HG03354 (cell line): ENCODE results near the gene MCC.

Source experiments
- ATAC-seq: cut with Tn5 transposase; IDR thresholded peaks from one replicate; pipeline ENCODE4 v1.9.1; 2021; ENCODE audit warnings: mild to moderate bottlenecking; ENCODE audit not compliant: unreplicated experiment, poor library complexity, severe bottlenecking

The MCC gene

DNA sequence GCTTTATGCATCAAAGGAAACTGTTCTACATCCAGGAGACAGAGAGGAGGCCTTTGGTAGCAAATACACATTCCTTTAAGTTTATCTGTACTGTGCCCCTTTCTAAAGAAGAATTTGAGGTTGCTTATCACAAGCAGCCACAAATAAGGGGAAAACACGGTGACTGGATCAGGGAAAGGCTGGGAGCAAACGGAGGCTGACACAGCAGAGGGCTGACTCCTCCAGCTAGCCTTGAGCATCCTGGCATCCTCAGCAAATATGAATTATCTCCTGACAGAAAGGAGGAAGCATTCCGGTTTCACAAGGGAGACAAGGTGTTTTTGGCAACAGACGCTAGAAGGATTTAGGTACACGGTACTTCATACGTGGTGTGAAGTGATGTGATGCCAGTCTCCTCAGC, 378.1 kb downstream of the MCC start:
- ATAC-seq = no peak

DNA sequence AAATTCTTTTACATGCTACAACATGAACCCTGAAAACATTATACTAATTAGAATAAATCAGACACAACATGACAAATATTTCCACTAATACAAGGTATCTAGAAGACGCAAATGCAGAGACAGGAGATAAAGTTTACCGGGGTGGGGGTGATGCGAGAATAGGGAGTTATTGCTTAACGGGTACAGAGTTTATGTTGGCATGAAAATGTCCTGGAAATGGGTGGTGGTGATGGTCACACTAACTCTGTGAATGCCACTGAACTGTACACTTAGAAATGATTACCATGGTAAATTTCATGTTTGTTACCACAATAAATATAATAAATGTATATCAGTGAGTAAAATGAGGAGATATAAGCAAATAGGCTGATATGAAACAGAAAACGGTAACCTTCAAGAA, 378.9 kb downstream of the MCC start:
- ATAC-seq = no peak

DNA sequence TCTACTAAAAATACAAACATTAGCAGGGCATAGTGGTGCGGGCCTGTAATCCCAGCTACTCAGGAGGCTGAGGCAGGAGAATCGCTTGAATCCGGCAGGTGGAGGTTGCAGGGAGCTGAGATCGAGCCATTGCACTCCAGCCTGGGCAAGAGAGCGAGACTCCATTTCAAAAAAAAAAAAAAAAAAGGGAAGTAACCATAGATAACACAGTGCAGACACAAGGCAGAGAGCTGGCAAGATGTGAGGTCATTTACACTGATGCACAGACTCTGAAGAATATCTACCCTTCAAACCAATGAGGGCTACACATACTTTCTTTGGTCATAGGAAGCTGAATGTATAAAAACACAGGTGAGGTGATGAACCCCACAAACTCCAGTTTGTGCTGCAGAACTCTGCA, 379.8 kb downstream of the MCC start:
- ATAC-seq = no peak

GRCh38 chr5:113106821-113107220, 381.4 kb downstream of the MCC start:
- ATAC-seq = no peak

DNA sequence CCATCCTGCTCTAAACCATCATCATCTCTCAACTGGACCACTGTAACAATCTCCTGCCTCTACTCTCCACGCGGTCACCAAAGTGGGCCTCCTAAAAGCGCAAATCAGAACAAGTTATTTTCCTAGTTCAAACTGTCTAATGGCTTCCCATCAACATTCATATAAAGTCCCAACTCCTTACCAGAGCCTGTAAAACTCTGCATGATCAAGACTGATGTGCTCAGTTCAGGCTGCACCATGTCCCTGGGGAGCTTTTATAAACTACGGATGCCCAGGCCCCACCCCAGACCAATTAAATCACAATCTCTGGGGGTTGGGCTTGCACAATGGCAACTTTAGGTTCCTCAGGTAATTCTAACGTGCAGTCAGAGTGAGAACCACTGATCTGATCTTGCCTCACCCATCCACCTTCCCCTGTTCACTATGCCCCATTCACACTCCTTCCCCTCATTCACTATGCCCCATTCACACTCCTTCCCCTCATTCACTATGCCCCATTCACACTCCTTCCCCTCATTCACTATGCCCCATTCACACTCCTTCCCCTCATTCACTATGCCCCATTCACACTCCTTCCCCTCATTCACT, 382.5 kb downstream of the MCC start:
- ATAC-seq = no peak

- ATAC-seq = no peak
Measured at GRCh38 chr5:113103330-113103729, 384.9 kb downstream of the MCC start.

GRCh38 chr5:113102121-113102531, 386.1 kb downstream of the MCC start:
- ATAC-seq = no peak

DNA sequence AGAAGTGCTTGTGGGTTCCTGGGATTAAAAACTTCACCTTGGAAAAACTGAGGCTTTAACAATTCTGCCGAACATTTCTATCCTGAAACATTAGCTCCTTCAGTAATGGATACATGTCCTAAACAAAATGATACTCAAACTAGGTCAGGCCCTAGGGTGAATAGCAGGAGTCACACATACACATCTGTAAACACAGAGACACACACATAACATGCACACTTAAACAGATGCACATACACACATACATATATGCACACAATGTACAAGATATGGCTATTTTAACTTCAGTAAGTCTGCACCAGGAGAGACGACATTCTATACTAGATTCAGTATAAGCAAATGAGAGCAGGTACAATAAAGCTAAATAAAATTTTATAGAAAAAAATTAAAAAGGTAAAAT, 387.3 kb downstream of the MCC start:
- ATAC-seq = no peak

DNA sequence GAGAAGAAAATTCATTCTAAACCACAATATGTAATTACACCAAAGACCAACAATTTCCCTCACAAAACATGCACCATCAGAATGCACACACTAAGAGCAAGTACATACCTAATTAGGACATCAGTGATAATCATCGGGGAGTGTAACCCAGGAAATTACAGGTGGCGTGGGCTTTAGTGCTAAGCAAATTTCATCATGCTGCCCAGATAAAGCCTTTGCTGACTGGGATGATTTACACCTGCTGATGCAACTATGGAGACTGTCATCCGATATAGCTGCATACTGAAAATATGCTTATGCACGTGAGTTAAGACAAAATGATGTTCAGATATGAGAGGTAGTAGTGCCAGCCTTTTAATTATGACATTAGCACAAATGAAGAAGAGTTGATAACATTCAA, 388.4 kb downstream of the MCC start:
- ATAC-seq = no peak

GRCh38 chr5:113098378-113098777, 389.9 kb downstream of the MCC start:
- no peak for ATAC-seq

DNA sequence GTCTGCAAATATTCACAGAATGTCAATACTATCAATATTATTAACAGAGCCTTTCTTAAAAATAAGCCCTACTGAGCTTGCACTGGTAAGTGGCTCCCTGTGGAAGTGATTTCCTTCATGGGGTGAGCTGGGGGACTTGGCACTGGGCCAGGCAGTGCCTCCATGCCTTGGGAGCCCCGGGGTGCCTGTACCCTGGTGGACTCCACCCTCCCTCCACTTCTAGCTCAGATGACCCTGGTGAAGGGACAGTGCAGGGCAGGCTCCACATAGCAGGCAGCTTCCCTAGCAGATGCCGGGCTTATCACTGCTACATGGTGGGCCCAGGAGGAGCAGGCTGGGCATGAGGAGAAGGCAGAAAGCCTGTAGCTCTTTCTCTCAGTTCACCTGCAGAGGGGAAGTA, 392.4 kb downstream of the MCC start:
- no peak for ATAC-seq

- ATAC-seq = no peak
Measured at GRCh38 chr5:113093558-113093957, 394.7 kb downstream of the MCC start.

- ATAC-seq = no peak
Measured at GRCh38 chr5:113092683-113093082, 395.6 kb downstream of the MCC start.

DNA sequence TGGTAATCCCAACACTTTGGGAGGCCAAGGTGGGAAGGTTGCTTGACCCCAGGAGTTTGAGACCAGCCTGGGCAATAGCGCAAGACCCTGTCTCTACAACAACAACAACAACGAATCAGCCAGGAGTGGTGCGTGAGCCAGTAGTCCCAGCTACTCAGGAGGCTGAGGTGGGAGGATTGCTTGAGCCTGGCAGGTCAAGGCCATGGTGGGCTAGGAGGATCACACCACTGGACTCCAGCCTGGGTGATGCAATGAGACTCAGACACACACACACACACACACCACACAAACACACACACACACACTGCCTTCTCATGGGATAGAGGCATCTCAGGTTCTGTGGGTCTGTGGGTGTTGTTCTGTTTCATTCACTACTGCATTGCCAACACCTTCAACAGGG, 396.6 kb downstream of the MCC start:
- no peak for ATAC-seq

DNA sequence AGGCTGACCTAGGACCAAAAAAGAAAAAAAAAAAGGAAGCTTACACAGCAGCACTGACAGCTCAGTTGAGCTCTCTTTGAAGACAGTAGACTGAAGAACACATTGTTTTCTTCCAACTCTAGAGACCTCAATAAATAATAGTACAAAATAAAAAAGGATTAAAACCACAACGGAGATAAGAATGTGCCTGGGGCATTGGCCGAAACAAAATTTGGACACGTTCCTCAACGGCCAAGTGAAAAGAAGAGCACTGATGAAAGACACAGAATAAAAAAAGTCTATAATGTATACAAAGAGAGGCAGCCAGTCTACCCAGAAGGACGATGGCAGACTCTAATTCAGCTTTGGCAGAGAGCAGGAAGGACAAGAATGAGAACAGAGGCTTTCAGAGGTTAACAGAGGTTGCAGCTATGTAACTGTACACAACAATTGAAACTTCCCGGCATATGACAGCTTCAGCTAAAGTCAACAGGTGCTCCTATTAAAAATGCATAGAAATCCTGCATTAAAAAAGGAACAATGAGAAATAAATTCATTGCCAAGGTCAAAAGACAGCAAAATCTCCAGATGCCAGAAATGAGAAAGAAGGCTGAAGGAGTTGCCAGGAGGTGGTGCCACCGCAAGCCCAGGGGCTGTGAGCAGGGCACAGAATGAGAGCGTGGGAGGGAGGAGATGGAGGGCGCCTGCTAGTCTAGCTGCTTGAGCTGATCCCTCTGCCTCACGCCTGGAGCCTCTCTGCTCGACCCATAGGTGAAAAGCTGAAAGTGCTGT, 397.7 kb downstream of the MCC start:
- ATAC-seq = no peak

GRCh38 chr5:113089653-113090335, 398.5 kb downstream of the MCC start:
- no peak for ATAC-seq

GRCh38 chr5:113087976-113088514, 400.2 kb downstream of the MCC start:
- ATAC-seq = no peak

GRCh38 chr5:113085880-113086409, 402.3 kb downstream of the MCC start:
- ATAC-seq = no peak

- no peak for ATAC-seq
Measured at GRCh38 chr5:113085084-113085414, 403.2 kb downstream of the MCC start.

DNA sequence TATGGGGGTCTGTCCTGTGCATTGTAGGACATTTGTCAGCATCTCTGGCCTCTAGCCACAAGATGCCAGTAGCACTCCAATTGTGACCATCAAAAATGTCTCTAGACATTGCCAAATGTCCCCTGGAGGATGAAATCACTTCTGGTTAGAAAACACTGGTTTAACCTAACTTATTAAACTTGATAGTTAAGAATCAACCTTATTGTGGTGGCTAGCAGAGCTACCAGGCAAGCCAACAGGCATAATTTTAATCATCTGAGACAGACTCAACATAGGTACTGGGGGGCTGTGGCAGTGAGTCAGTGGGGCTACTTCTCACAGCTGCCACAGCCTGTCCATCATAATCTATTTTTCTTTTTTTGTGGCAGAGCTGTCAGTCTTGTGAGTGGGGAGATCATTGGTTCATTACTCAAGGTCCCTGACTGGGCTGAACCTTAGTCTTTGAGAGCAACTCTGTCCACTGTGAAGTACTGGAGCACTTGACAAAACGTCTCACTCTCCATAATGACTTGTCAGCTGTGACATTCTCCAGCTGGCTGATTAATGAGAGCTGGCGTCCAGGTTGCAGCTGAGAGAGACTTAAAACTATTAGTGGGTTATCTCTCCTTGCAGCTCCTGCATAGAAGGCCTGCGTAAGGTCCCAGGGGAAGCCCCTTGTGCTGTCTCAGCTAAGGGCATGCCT, 403.7 kb downstream of the MCC start:
- ATAC-seq = peak; percentile 64
